Ishikawa (cell line): Measurements from ENCODE around the gene MPL.

Experiments
- CREB1 ChIP-seq: IDR thresholded peaks from 2 replicates; pipeline ENCODE4 v1.6.1; 2012; ENCODE audit warnings: low read depth
- EP300 ChIP-seq: IDR thresholded peaks from 2 replicates; pipeline ENCODE4 v1.6.1; 2012; ENCODE audit warnings: borderline replicate concordance
- RAD21 ChIP-seq: IDR thresholded peaks from 2 replicates; pipeline ENCODE4 v1.6.1; 2012; ENCODE audit warnings: low read depth
- TAF1 ChIP-seq: IDR thresholded peaks from 2 replicates; pipeline ENCODE4 v1.6.1; 2012; ENCODE audit warnings: low read depth, mild to moderate bottlenecking
- TCF12 ChIP-seq: IDR thresholded peaks from 2 replicates; pipeline ENCODE4 v1.6.1; 2012; ENCODE audit warnings: low read depth
- YY1 ChIP-seq: IDR thresholded peaks from 2 replicates; pipeline ENCODE4 v1.6.1; 2012; ENCODE audit warnings: low read depth
- TF ChIP-seq, protein P1 (sequence below): IDR thresholded peaks from 2 replicates; pipeline ENCODE4 v1.6.1; 2012; ENCODE audit warnings: low read depth, mild to moderate bottlenecking

DNA sequence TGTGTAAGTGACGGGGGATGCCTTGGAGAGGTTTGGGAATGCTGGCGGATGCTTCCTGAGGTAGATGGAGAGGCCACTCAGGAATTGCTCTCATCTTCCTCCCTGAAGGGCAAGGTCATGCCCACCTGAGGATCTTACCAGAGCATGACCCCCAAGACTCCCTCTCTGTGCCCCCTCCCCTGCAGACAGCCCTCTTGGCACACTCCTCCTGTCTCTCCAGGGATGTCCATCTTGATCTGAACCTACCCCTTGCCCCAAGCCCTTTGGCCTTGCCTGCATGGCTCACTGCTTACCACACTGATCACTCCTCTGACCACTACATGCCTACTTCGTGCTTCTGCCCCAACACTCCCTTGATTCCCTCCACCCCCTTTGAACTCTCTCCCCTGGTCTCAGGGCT is 17.9 kb upstream of the MPL start:
- TF ChIP-seq TAF1 (no peak), YY1 (no peak), RAD21 (no peak), TCF12 (no peak), CREB1 (no peak), EP300 (no peak)
- TF ChIP-seq, protein P1, sequence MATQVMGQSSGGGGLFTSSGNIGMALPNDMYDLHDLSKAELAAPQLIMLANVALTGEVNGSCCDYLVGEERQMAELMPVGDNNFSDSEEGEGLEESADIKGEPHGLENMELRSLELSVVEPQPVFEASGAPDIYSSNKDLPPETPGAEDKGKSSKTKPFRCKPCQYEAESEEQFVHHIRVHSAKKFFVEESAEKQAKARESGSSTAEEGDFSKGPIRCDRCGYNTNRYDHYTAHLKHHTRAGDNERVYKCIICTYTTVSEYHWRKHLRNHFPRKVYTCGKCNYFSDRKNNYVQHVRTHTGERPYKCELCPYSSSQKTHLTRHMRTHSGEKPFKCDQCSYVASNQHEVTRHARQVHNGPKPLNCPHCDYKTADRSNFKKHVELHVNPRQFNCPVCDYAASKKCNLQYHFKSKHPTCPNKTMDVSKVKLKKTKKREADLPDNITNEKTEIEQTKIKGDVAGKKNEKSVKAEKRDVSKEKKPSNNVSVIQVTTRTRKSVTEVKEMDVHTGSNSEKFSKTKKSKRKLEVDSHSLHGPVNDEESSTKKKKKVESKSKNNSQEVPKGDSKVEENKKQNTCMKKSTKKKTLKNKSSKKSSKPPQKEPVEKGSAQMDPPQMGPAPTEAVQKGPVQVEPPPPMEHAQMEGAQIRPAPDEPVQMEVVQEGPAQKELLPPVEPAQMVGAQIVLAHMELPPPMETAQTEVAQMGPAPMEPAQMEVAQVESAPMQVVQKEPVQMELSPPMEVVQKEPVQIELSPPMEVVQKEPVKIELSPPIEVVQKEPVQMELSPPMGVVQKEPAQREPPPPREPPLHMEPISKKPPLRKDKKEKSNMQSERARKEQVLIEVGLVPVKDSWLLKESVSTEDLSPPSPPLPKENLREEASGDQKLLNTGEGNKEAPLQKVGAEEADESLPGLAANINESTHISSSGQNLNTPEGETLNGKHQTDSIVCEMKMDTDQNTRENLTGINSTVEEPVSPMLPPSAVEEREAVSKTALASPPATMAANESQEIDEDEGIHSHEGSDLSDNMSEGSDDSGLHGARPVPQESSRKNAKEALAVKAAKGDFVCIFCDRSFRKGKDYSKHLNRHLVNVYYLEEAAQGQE, result no peak
